HepG2 (cell line): ENCODE results near the gene FAM163A.

Source experiments
- BRF2 ChIP-seq: sonication (generic); formaldehyde crosslinking; IDR thresholded peaks from 2 replicates; pipeline ENCODE4 v1.8.1; 2022; ENCODE audit warnings: mild to moderate bottlenecking, missing genetic modification reagents
- CCAR2 ChIP-seq: fragments of 200-400 bp; formaldehyde crosslinking; optimal IDR thresholded peaks from 2 replicates; pipeline ENCODE3; 2018; ENCODE audit warnings: low read depth, mild to moderate bottlenecking, low read length, moderate library complexity
- CTCF ChIP-seq: sonication (generic); formaldehyde crosslinking; IDR thresholded peaks from 2 replicates; pipeline ENCODE4 v1.5.0; 2020; ENCODE audit warnings: mild to moderate bottlenecking, missing genetic modification reagents, moderate library complexity
- IKZF4 ChIP-seq: sonication (generic); formaldehyde crosslinking; IDR thresholded peaks from 2 replicates; pipeline ENCODE4 v1.5.1; 2020; ENCODE audit warnings: borderline replicate concordance, mild to moderate bottlenecking, low read depth, missing genetic modification reagents; ENCODE audit errors: not compliant biosample characterization
- MAX ChIP-seq: IDR thresholded peaks from 2 replicates; pipeline ENCODE4 v1.6.1; 2012; ENCODE audit warnings: inconsistent platforms
- REPIN1 ChIP-seq: sonication (generic); formaldehyde crosslinking; IDR thresholded peaks from 2 replicates; pipeline ENCODE4 v1.8.0; 2022; ENCODE audit warnings: missing genetic modification reagents, low read depth, mild to moderate bottlenecking, borderline replicate concordance
- SIN3A ChIP-seq: IDR thresholded peaks from 2 replicates; pipeline ENCODE4 v1.6.1; 2011; ENCODE audit warnings: low read depth, mild to moderate bottlenecking, control low read depth, low read length, borderline replicate concordance
- TP53 ChIP-seq: sonication (generic); formaldehyde crosslinking; conservative IDR thresholded peaks from 2 replicates; pipeline ENCODE4 v1.4.0; 2020; ENCODE audit warnings: missing genetic modification reagents
- ZNF512B ChIP-seq: sonication (generic); formaldehyde crosslinking; IDR thresholded peaks from 2 replicates; pipeline ENCODE4 v1.5.1; 2020; ENCODE audit warnings: missing genetic modification reagents, mild to moderate bottlenecking, borderline replicate concordance

- TF ChIP-seq ZNF512B (CRISPR knock-in tag) = no peak
- no peak for TF ChIP-seq IKZF4
- TF ChIP-seq REPIN1 = no peak
- TF ChIP-seq CCAR2 = no peak
- no peak for TF ChIP-seq MAX
- TF ChIP-seq BRF2 = no peak
- no peak for TF ChIP-seq TP53 (CRISPR knock-in tag)
- TF ChIP-seq CTCF (CRISPR knock-in tag) = no peak
- TF ChIP-seq SIN3A = no peak
These were observed 83.7 kb downstream of the FAM163A start for GRCh38 chr1:179826626-179827280.
